H1 (cell line): ENCODE measurements around the gene GRM8. TPM values are rescaled to one million over a fixed set of nuclear protein-coding genes. Genes with fewer than 3 reads are reported as not detected.

Experiments
- CTCF ChIA-PET: fragments of 300-600 bp; sonication (Branson Sonifier 250); formaldehyde crosslinking; loops from one replicate; lab custom pipeline; 2021; ENCODE audit not compliant: partially characterized antibody; lab: Charles Lee
- POLR2A ChIA-PET: fragments of 300-600 bp; sonication (Branson Sonifier 250); formaldehyde crosslinking; loops from one replicate; lab custom pipeline; 2021; ENCODE audit warnings: inconsistent platforms; ENCODE audit not compliant: partially characterized antibody; lab: Charles Lee
- DNase-seq, 2 experiments: peaks; one replicate each; pipeline versions ENCODE4 v3.0.0 to v3.0.0-alpha.2; 2010 to 2022; ENCODE audit warnings: low spot score in 2 of 2, low read depth in 1 of 2, mixed read lengths in 1 of 2
- FAIRE-seq: peaks from 2 replicates; lab custom pipeline; 2011; peaks lifted over from hg19 to GRCh38; lab: Jason Lieb, UNC
- H2AFZ ChIP-seq: 2 replicates; pipeline ENCODE4 v1.8.1; 2012; ENCODE audit warnings: low read length, inconsistent platforms
- H2AK5ac ChIP-seq: 2 replicates; pipeline ENCODE4 v1.6.1; 2013; ENCODE audit warnings: low read depth, low read length
- H2BK120ac ChIP-seq: replicated peaks from 2 replicates; pipeline ENCODE3; 2013; ENCODE audit warnings: low read depth, low read length, inconsistent platforms
- H2BK12ac ChIP-seq: 2 replicates; pipeline ENCODE4 v1.6.1; 2013; ENCODE audit warnings: low read depth, low read length
- H2BK15ac ChIP-seq: 2 replicates; pipeline ENCODE4 v1.6.1; 2013; ENCODE audit warnings: low read length
- H2BK20ac ChIP-seq: 2 replicates; pipeline ENCODE4 v1.6.1; 2013; ENCODE audit warnings: low read length
- H2BK5ac ChIP-seq: 2 replicates; pipeline ENCODE4 v1.6.1; 2013; ENCODE audit warnings: low read depth, low read length
- H3K14ac ChIP-seq: 2 replicates; pipeline ENCODE4 v1.6.1; 2013; ENCODE audit warnings: inconsistent platforms; ENCODE audit not compliant: insufficient read length
- H3K18ac ChIP-seq: 2 replicates; pipeline ENCODE4 v1.6.1; 2013; ENCODE audit warnings: low read length; ENCODE audit errors: extremely low read depth
- H3K23ac ChIP-seq: 2 replicates; pipeline ENCODE4 v1.6.1; 2013; ENCODE audit warnings: inconsistent platforms; ENCODE audit not compliant: insufficient read length
- H3K23me2 ChIP-seq: 2 replicates; pipeline ENCODE4 v1.6.1; 2013; ENCODE audit warnings: low read depth, low read length
- H3K27ac ChIP-seq: 2 replicates; pipeline ENCODE4 v1.6.1; 2011; ENCODE audit warnings: low read depth, low read length, inconsistent platforms
- H3K27me3 ChIP-seq, 4 experiments: replicated peaks in 1 of 4; 1 replicate in 1 of 4; 2 replicates in 3 of 4; pipeline versions ENCODE4 v1.6.1 to v1.8.1; 2011 to 2013; ENCODE audit warnings: low read length in 3 of 4, mild to moderate bottlenecking in 3 of 4, inconsistent platforms in 2 of 4, mixed read lengths in 2 of 4, moderate library complexity in 1 of 4; ENCODE audit not compliant: control insufficient read depth in 3 of 4, insufficient read depth in 3 of 4; ENCODE audit errors: extremely low read depth in 1 of 4
- H3K36me3 ChIP-seq, 4 experiments: 2 replicates each; pipeline versions ENCODE4 v1.6.1 to v1.8.1; 2011 to 2013; ENCODE audit warnings: mild to moderate bottlenecking in 4 of 4, low read length in 3 of 4, moderate library complexity in 2 of 4, control low read depth in 1 of 4, inconsistent platforms in 1 of 4; ENCODE audit not compliant: insufficient read depth in 4 of 4, control insufficient read depth in 2 of 4
- H3K4ac ChIP-seq: replicated peaks from 2 replicates; pipeline ENCODE3; 2013; ENCODE audit warnings: low read length, low read depth, mixed read lengths, inconsistent platforms; ENCODE audit not compliant: insufficient read length
- H3K4me1 ChIP-seq, 4 experiments: replicated peaks in 1 of 4; 1 replicate in 1 of 4; 2 replicates in 3 of 4; pipeline versions ENCODE4 v1.6.1 to v1.8.1; 2011 to 2013; ENCODE audit warnings: low read length in 3 of 4, inconsistent platforms in 2 of 4, mixed read lengths in 1 of 4; ENCODE audit not compliant: insufficient read depth in 4 of 4, control insufficient read depth in 3 of 4
- H3K4me2 ChIP-seq, 2 experiments: 2 replicates each; pipeline versions ENCODE4 v1.6.1 to v1.8.1; 2011 to 2013; ENCODE audit warnings: low read depth in 2 of 2, low read length in 2 of 2, control low read depth in 1 of 2, inconsistent platforms in 1 of 2, mild to moderate bottlenecking in 1 of 2; ENCODE audit not compliant: insufficient read depth in 1 of 2
- H3K4me3 ChIP-seq, 4 experiments: fragments of 200-600, 300-600 bp in 1 of 4; sonication (generic), shearing (Covaris generic), sonication (Bioruptor Twin) in 1 of 4; 2 replicates each; pipeline versions ENCODE4 v1.5.1 to v1.8.1; 2011 to 2016; ENCODE audit warnings: low read length in 4 of 4, low read depth in 3 of 4, control low read depth in 2 of 4, inconsistent platforms in 2 of 4, mild to moderate bottlenecking in 2 of 4, mixed read lengths in 1 of 4, moderate library complexity in 1 of 4; ENCODE audit not compliant: insufficient read depth in 2 of 4; ENCODE audit errors: extremely low read depth in 1 of 4
- H3K56ac ChIP-seq: replicated peaks from 2 replicates; pipeline ENCODE3; 2013; ENCODE audit warnings: low read depth, mild to moderate bottlenecking, mixed read lengths, low read length, inconsistent platforms; ENCODE audit not compliant: insufficient read length
- H3K79me1 ChIP-seq: 2 replicates; pipeline ENCODE4 v1.6.1; 2013; ENCODE audit warnings: low read depth, low read length, control low read depth
- H3K79me2 ChIP-seq, 2 experiments: 2 replicates each; pipeline versions ENCODE4 v1.6.1 to v1.8.1; 2012 to 2013; ENCODE audit warnings: low read length in 2 of 2, mild to moderate bottlenecking in 2 of 2, inconsistent platforms in 1 of 2; ENCODE audit not compliant: insufficient read depth in 2 of 2, control insufficient read depth in 1 of 2
- H3K9ac ChIP-seq, 4 experiments: replicated peaks in 1 of 4; 1 replicate in 1 of 4; 2 replicates in 3 of 4; pipeline versions ENCODE4 v1.6.1 to v1.8.1; 2011 to 2013; ENCODE audit warnings: low read depth in 3 of 4, low read length in 3 of 4, control low read depth in 2 of 4, mild to moderate bottlenecking in 2 of 4, moderate library complexity in 2 of 4, inconsistent platforms in 1 of 4; ENCODE audit errors: extremely low read depth in 1 of 4
- H3K9me3 ChIP-seq, 2 experiments: 2 replicates each; pipeline versions ENCODE4 v1.6.1 to v1.8.1; 2012 to 2013; ENCODE audit warnings: mild to moderate bottlenecking in 2 of 2, moderate library complexity in 2 of 2, control low read depth in 1 of 2, inconsistent platforms in 1 of 2, low read depth in 1 of 2, low read length in 1 of 2, mixed read lengths in 1 of 2; ENCODE audit not compliant: insufficient read depth in 2 of 2
- H4K20me1 ChIP-seq, 2 experiments: replicated peaks in 1 of 2; 2 replicates each; pipeline versions ENCODE3 to v1.8.1; 2011 to 2013; ENCODE audit warnings: inconsistent platforms in 2 of 2, low read length in 2 of 2, mild to moderate bottlenecking in 1 of 2; ENCODE audit not compliant: insufficient read depth in 2 of 2, control insufficient read depth in 1 of 2
- H4K5ac ChIP-seq: 2 replicates; pipeline ENCODE4 v1.6.1; 2013; ENCODE audit warnings: low read length, low read depth, mixed read lengths, inconsistent platforms; ENCODE audit not compliant: insufficient read length
- H4K8ac ChIP-seq: 2 replicates; pipeline ENCODE4 v1.8.0; 2013; ENCODE audit warnings: mild to moderate bottlenecking, moderate library complexity, low read length, inconsistent platforms; ENCODE audit not compliant: insufficient read depth; ENCODE audit errors: extremely low read depth
- H4K91ac ChIP-seq: replicated peaks from 2 replicates; pipeline ENCODE3; 2013; ENCODE audit warnings: low read length, mixed read lengths, inconsistent platforms; ENCODE audit not compliant: insufficient read length
- CBX8 ChIP-seq: fragments of 300-800, 300-1000 bp; sonication (generic); IDR thresholded peaks from 2 replicates; pipeline ENCODE4 v1.7.1; 2016; ENCODE audit warnings: low read depth, low read length, borderline replicate concordance
- CEBPB ChIP-seq: IDR thresholded peaks from 2 replicates; pipeline ENCODE4 v1.6.1; 2012; ENCODE audit warnings: low read depth, low read length
- CHD1 ChIP-seq: IDR thresholded peaks from 2 replicates; pipeline ENCODE4 v1.6.1; 2012; ENCODE audit warnings: low read depth, low read length, improper control_type of control experiment
- CREB1 ChIP-seq: IDR thresholded peaks from 2 replicates; pipeline ENCODE4 v1.6.1; 2012; ENCODE audit warnings: inconsistent platforms
- EP300 ChIP-seq, 2 experiments: IDR thresholded peaks; 1 replicate in 1 of 2; 2 replicates in 1 of 2; pipeline ENCODE4 v1.6.1; 2011 to 2012; ENCODE audit warnings: low read depth in 2 of 2, low read length in 2 of 2, mild to moderate bottlenecking in 2 of 2, borderline replicate concordance in 1 of 2, inconsistent platforms in 1 of 2, moderate library complexity in 1 of 2
- EZH2 ChIP-seq: fragments of 200-600 bp; sonication (generic); IDR thresholded peaks from 2 replicates; pipeline ENCODE4 v1.7.1; 2012; ENCODE audit warnings: low read depth, mild to moderate bottlenecking, moderate library complexity, low read length, inconsistent platforms; ENCODE audit not compliant: severe bottlenecking
- GABPA ChIP-seq: IDR thresholded peaks from 2 replicates; pipeline ENCODE4 v1.6.1; 2011; ENCODE audit warnings: mild to moderate bottlenecking, low read length, moderate library complexity, borderline replicate concordance; ENCODE audit not compliant: insufficient read depth
- JUN ChIP-seq: IDR thresholded peaks from 2 replicates; pipeline ENCODE4 v1.6.1; 2011; ENCODE audit warnings: low read depth, mild to moderate bottlenecking, improper control_type of control experiment, low read length
- JUND ChIP-seq: IDR thresholded peaks from 2 replicates; pipeline ENCODE4 v1.6.1; 2011; ENCODE audit warnings: mild to moderate bottlenecking, improper control_type of control experiment, low read length
- NRF1 ChIP-seq: IDR thresholded peaks from 2 replicates; pipeline ENCODE4 v1.6.1; 2011; ENCODE audit warnings: mild to moderate bottlenecking, low read depth, low read length, improper control_type of control experiment
- POLR2AphosphoS5 ChIP-seq: IDR thresholded peaks from 2 replicates; pipeline ENCODE4 v1.6.1; 2011; ENCODE audit warnings: low read depth, low read length
- RXRA ChIP-seq: IDR thresholded peaks from 2 replicates; pipeline ENCODE4 v1.6.1; 2011; ENCODE audit warnings: low read depth, mild to moderate bottlenecking, low read length, moderate library complexity; ENCODE audit not compliant: insufficient read depth
- SIRT6 ChIP-seq: IDR thresholded peaks from one replicate; pipeline ENCODE4 v1.7.1; 2012; ENCODE audit warnings: low read length, inconsistent platforms
- SIX5 ChIP-seq: IDR thresholded peaks from 2 replicates; pipeline ENCODE4 v1.6.1; 2011; ENCODE audit warnings: mild to moderate bottlenecking, low read depth, low read length
- TAF1 ChIP-seq: IDR thresholded peaks from 2 replicates; pipeline ENCODE4 v1.6.1; 2011; ENCODE audit warnings: mild to moderate bottlenecking, low read depth, low read length
- TCF12 ChIP-seq: IDR thresholded peaks from 2 replicates; pipeline ENCODE4 v1.6.1; 2011; ENCODE audit warnings: low read depth, mild to moderate bottlenecking, low read length
- WGBS, 2 experiments: shearing (Covaris generic) in 1 of 2; methylation state at CpG; one replicate each; pipeline versions ENCODE4 v1.1.6 to v1.1.7; 2013 to 2015; ENCODE audit warnings: low lambda C conversion rate in 2 of 2, mixed read lengths in 2 of 2, inconsistent platforms in 1 of 2, low coverage in 1 of 2, missing lambda C conversion rate in 1 of 2; ENCODE audit not compliant: insufficient replicate concordance in 2 of 2, insufficient coverage in 1 of 2, insufficient read length in 1 of 2; ENCODE audit errors: extremely low coverage in 1 of 2, missing lambda C conversion rate in 1 of 2; 5-methylcytosine and 5-hydroxymethylcytosine counted together
- polyA plus RNA-seq, 7 experiments: library from polyadenylated mRNA; depleted of rRNA in 3 of 7; stranded (reverse) in 5 of 7; unstranded in 2 of 7; fragments of >200 nt in 5 of 7; fragments of 200-250 nt in 2 of 7; gene quantifications; 1 replicate in 5 of 7; 2 replicates in 1 of 7; 4 replicates in 1 of 7; pipeline versions ENCODE4 v1.2.1 to v1.2.3, GENCODE V29; 2011 to 2013; ENCODE audit warnings: missing spikeins in 2 of 7, mixed read lengths in 2 of 7
- total RNA-seq: library from RNA; stranded (reverse); fragmentation: NEBNext Ultra II Directional; extraction: Animal tissue kit (Norgen Biotek cat#: 25700); gene quantifications from 2 replicates; pipeline ENCODE4 v1.2.1, GENCODE V29; 2021

Gene GRM8
- total and polyA plus RNA-seq, 2 of the 8 experiments (the other 6 are each of a cell fraction or from before 2014, with no cell fraction given) = 2.6 to 2.8 TPM

DNA sequence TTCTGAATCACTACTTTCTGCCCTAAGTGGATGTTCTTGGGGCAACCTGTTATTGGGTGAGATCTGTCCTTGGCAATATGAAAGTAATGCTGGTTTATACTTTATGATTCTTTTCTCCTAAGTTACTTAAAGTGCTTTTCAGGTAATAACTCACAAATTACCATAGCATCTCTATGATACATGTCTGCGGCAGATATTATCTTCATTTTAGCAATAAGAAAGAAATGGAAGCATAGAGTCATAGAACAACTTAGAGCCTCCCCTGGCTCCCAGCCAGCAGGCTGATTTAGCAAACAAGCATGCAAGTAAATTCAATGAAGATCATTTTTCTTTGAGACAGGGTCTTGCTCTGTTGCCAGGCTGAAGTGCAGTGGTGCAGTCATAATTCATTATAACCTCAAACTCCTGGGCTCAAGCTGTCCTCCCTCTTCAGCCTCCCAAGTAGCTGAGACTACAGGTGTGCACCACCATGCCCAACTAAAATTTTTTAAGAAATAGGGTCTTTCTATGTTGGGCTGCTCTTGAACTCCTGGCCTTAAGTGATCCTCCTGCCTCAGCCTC lies 38.1 kb upstream of the GRM8 start:
- Histone ChIP-seq H4K5ac (no peak overlapping the region), H2BK15ac (no peak overlapping the region), H3K4me3 (no peak overlapping the region), H2BK5ac (no peak overlapping the region), H2AFZ (no peak overlapping the region), H3K56ac (no peak overlapping the region), H3K9me3 (no peaks in the 10 kb centered on the region), H2BK12ac (no peak overlapping the region), H3K14ac (no peak overlapping the region), H3K4ac (no peak overlapping the region), H3K4me1 (no peaks in the 10 kb centered on the region; a peak in 1 of 7 replicates), H4K20me1 (no peaks in the 10 kb centered on the region), H3K9ac (no peak overlapping the region), H3K23me2 (no peaks in the 10 kb centered on the region; the same call in 1 of the 2 replicates), H4K91ac (no peak overlapping the region), H3K4me2 (no peak overlapping the region), H3K27ac (no peak overlapping the region), H3K27me3 (no peaks in the 10 kb centered on the region), H3K23ac (no peak overlapping the region), H2BK20ac (no peak overlapping the region), H3K18ac (no peak overlapping the region), H2BK120ac (no peak overlapping the region), H3K79me2 (no peaks in the 10 kb centered on the region), H2AK5ac (no peak overlapping the region), H4K8ac (no peak overlapping the region), H3K79me1 (no peaks in the 10 kb centered on the region), H3K36me3 (no peaks in the 10 kb centered on the region)
- WGBS, 2 experiments = 83% methylated on average over 1 of the region's 1 CpG; no CpG with 5 or more reads in 1 of the 2 experiments
- FAIRE-seq (no peak), DNase-seq (no peak)
- POLR2A ChIA-PET = no interaction called here
- CTCF ChIA-PET = interaction anchor here (1.3 to 3.8 kb wide), 2 partner anchors 13 to 37 kb away, joined by 3 to 15 read pairs; no protein-coding TSS in a partner anchor
- TF ChIP-seq SIRT6 = no peak
- no peak for TF ChIP-seq JUND
- no peak for TF ChIP-seq RXRA
- TF ChIP-seq SIX5 = no peak
- TF ChIP-seq TCF12 = no peak
- no peak for TF ChIP-seq CBX8
- no peak for TF ChIP-seq POLR2AphosphoS5
- no peak for TF ChIP-seq JUN
- no peak for TF ChIP-seq CREB1
- no peak for TF ChIP-seq EP300 (IDR thresholded peaks at IDR 0.05; ENCODE audit: borderline replicate concordance in 1 of 2, low read depth in 2 of 2, low read length in 2 of 2)
- TF ChIP-seq GABPA = no peak
- no peak for TF ChIP-seq EZH2
- no peak for TF ChIP-seq CEBPB
- TF ChIP-seq NRF1 = no peak
- TF ChIP-seq CHD1 = no peak
- TF ChIP-seq TAF1 = no peak
